Measurements from ENCODE around the gene MAD2L1BP.
"Not testable (repeated sequence)": the region's sequence is repeated elsewhere in the genome, so short reads cannot be mapped to it uniquely, and the experiment has no call there.

The MAD2L1BP gene

DNA sequence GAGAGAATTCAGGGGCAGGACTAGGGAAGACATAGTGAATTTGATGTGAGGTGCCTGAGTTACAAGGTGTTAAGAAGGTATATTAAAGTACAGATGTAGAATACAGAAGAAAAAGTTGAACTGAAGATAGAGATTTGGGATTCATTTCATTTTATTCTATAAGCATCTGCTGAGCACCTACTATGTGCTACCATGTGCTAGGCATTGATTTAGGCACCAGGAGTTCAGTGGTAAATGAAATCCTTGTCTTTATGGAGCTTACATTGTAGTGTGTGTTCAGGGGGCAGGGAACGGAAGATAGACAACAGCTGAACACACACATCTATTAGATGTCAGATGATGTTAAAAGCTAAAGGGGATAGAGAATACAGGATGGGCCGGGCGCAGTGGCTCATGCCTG, 12.0 kb downstream of the MAD2L1BP start:
- no peak for FAIRE-seq
- no peak for DNase-seq (ENCODE audit: insufficient read length)
- TF ChIP-seq POLR2AphosphoS5 (IDR thresholded peaks at IDR 0.05; ENCODE audit: low read depth, low read length), result no peak
- TF ChIP-seq POLR2A (IDR thresholded peaks at IDR 0.05; ENCODE audit: low read depth, low read length), result no peak
- TF ChIP-seq TAF1 (IDR thresholded peaks at IDR 0.05; ENCODE audit: borderline replicate concordance, low read depth, low read length), result no peak

DNA sequence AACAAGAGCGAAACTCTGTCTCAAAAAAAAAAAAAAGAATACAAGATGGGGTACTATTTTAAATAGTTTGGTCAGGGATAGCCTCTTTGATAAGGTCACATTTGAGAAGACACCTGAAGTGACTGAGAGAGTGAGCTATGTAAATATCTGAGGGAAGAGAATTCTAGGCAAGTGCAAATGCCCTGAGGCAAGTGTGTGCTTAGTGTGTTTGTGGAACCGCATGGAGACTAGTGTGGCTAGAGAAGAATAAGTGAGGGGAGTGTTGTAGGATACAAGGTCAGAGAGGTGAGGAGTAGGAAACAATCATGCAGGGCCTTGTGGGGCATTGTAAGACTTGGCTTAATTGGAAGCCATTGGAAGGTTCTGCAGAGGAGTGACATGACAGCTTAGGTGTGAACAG, 12.6 kb downstream of the MAD2L1BP start:
- no peak for FAIRE-seq

DNA sequence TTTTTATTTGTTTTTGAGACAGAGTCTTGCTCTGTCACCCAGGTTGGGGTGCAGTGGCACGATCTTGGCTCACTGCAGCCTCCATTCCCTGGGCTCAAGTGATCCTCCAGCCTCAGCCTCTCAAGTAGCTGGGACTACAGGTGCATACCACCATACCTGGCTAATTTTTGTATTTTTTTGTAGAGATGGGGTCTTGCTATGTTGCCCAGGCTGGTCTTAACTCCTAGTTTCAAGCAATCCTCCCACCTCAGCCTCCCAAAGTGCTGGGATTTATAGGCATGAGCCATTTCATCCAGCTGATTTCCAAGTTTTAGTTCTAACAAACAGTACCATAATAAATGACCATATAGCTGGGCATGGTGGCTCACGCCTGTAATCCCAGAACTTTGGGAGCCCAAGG, 17.2 kb downstream of the MAD2L1BP start:
- not testable (repeated sequence) for DNase-seq (ENCODE audit: insufficient read length); FAIRE-seq

More for the DNA sequence above, 12.6 kb downstream of the MAD2L1BP start:
- TF ChIP-seq TAF1 (IDR thresholded peaks at IDR 0.05; ENCODE audit: borderline replicate concordance, low read depth, low read length), result no peak
- no peak for TF ChIP-seq POLR2A (IDR thresholded peaks at IDR 0.05; ENCODE audit: low read depth, low read length)
- no peak for DNase-seq (ENCODE audit: insufficient read length)

DNA sequence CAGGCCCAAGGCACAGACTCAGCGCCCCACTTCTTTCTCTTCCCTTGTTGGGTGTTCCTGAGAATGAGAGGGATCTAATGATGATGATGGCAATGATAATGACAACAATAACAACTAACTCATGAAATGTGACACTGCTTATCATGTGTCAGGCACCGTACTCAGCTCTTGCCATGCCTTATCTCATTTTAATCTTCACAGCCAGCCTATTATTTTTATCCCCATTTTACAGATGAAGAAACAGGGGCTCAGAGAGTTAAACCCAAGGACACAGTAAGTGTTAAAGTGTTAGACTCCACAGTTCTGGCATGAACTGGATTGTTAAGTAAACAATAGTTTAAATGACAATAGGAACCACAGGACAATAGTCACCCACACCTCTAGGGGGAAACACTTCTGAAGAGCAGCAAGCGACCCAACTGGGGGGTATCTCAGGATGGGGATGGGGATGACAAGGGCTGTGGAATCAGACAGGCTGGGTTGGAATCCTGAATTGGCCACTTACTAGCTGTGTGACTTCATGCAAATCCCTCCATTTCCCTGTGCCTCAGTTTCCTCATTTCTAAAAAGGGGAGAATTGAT, 21.7 kb downstream of the MAD2L1BP start:
- DNase-seq (ENCODE audit: insufficient read length) (no peak), FAIRE-seq (no peak)
- TF ChIP-seq POLR2AphosphoS5 (IDR thresholded peaks at IDR 0.05; ENCODE audit: low read depth, low read length), result no peak
- TF ChIP-seq POLR2A (IDR thresholded peaks at IDR 0.05; ENCODE audit: low read depth, low read length), result no peak
- no peak for TF ChIP-seq TAF1 (IDR thresholded peaks at IDR 0.05; ENCODE audit: borderline replicate concordance, low read depth, low read length)

DNA sequence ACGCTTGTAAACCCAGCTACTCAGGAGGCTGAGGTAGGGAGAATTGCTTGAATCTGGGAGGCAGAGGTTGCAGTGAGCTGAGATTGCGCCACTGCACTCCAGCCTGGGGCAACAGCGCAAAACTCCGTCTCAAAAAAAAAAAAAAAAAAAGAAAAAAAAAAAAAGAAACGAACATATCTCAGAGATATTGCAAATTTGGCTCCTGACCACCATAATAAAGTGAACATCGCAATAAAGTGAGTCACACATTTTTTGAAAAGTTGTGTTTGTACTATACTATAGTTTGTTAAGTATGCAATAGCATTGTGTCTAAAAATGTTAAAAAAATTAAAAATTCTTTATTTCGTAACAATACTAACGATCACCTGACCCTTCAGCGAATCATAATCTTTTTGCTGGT, 22.5 kb downstream of the MAD2L1BP start:
- FAIRE-seq, result no peak
- TF ChIP-seq POLR2AphosphoS5 (IDR thresholded peaks at IDR 0.05; ENCODE audit: low read depth, low read length), result no peak
- no peak for TF ChIP-seq TAF1 (IDR thresholded peaks at IDR 0.05; ENCODE audit: borderline replicate concordance, low read depth, low read length)
- no peak for TF ChIP-seq POLR2A (IDR thresholded peaks at IDR 0.05; ENCODE audit: low read depth, low read length)

DNA sequence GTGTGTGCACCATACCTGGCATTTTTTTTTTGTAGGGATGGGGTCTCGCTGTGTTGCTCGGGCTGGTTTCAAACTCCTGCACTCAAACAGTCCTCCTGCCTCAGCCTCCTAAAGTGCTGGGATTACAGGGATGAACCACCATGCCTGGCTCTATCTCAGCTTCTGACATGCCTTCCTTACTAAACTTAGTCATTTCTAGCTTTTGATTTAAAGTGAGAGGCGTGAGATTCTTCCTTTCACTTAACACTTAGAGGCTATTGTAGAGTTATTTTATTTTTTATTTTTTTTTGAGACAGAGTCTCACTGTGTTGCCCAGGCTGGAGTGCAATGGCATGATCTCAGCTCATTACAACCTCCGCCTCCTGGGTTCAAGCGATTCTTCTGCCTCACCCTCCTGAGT, 27.3 kb downstream of the MAD2L1BP start:
- DNase-seq (ENCODE audit: insufficient read length); FAIRE-seq: not testable (repeated sequence)

More for the DNA sequence above, 22.5 kb downstream of the MAD2L1BP start:
- DNase-seq (ENCODE audit: insufficient read length), result no peak

DNA sequence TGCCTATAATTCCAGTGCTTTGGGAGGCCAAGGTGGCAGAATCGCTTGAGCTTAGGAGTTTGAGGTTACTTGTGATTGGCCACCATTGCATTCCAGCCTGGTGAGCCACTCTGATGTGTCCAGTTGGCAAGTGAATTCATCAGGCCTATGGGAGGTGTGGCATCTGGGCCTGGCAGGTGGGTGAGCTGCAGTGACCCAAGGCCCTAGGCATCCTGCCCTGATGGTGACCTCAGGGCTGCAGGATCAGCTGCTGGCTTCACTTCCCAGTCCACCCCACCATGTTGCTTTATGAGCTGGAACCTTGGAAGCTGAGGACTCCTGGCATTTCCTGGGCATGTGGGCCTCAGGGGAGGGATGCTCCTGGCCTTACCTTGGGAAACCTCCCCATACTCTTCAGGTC, 29.7 kb downstream of the MAD2L1BP start:
- DNase-seq (ENCODE audit: insufficient read length) (no peak), FAIRE-seq (no peak)
- TF ChIP-seq POLR2AphosphoS5 (IDR thresholded peaks at IDR 0.05; ENCODE audit: low read depth, low read length) (no peak), POLR2A (IDR thresholded peaks at IDR 0.05; ENCODE audit: low read depth, low read length) (no peak), TAF1 (IDR thresholded peaks at IDR 0.05; ENCODE audit: borderline replicate concordance, low read depth, low read length) (no peak)

DNA sequence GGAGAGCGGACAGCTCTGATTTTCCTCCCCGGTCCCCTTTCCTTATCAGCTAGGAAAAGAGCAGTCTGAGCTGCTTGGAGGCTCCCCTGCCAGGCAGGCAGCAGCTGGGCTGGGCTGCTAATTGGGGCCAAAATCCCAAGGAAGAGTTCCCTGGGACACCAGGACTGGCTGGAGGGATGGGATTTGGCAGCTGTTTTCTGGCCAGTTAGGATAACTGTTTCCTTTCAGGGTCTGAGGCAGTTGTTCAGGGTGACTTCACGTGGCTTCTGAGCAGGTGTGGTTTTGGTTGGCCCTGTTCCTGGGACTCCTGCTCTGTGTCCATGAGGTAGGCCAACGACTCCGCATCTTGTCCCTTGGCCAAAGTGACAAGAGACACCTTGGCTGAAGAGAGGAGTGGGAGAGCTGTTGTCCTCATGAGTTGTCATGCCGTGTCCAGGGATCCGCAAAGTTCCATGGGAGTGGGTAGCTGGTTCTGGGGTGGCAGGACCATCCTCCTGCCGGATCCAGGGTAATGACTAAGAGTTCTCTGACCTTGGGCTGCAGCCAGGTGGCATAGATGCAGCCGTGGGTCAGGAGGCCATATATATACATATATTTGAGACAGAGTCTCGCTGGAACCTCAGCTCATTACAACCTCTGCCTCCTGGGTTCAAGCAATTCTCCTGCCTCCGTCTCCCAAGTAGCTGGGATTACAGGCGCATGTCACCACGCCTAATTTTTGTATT, 30.7 kb downstream of the MAD2L1BP start:
- TF ChIP-seq POLR2AphosphoS5 (IDR thresholded peaks at IDR 0.05; ENCODE audit: low read depth, low read length) (no peak), POLR2A (IDR thresholded peaks at IDR 0.05; ENCODE audit: low read depth, low read length) (no peak), TAF1 (IDR thresholded peaks at IDR 0.05; ENCODE audit: borderline replicate concordance, low read depth, low read length) (no peak)
- FAIRE-seq (no peak), DNase-seq (ENCODE audit: insufficient read length) (no peak)

DNA sequence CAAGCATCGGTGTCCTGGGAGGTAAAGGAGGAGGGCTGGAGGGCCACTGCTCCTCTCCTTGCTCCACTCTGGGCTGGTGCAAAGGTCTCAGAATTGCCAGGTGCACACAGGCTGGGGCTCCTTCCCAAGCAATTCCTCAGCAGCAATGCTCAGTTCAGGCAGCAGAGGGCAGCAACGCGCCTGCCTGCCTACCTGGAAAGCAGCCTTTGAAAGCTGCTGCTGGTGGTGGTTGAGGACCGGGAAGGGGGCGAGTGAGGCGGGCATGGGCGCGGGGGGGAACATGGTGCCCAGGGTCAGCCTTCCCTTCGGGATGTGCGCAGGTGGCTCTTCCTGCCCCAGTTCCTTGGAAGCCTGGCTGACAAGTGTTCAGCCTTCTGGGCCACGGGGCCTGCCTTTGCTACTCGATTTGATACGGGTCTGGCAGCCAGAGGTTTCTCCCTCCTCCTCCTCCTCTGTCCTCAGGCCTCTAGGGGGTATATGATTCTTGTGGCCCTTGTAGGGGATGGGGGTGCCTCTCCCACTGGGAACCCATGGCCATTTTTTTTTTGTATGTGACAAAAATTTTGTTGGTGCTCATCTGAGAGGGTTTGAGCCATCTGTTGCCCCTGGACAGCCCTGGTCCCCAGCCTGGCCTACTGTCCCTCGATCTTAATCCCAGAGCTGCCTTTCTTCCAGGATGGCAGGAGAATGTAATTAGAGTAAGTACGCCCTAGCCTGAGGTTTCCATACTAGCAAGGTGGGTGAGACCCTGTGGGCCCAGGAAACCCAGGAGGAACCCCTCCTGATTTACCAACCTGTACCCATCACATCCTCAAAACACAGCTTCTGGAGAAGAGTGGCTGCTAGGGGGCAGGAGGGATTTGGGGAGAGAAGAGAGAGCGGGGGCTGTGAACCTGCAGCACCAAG, 31.9 kb downstream of the MAD2L1BP start:
- 0 out of 2 replicates have a peak, but pooled peaks have one; percentile 42 for TF ChIP-seq POLR2A (IDR thresholded peaks at IDR 0.05; ENCODE audit: low read depth, low read length)
- TF ChIP-seq POLR2AphosphoS5 (IDR thresholded peaks at IDR 0.05; ENCODE audit: low read depth, low read length), result peak; percentile 55; the same call in 1 of the 2 replicates
- no peak for TF ChIP-seq TAF1 (IDR thresholded peaks at IDR 0.05; ENCODE audit: borderline replicate concordance, low read depth, low read length)
- peak; percentile 96 for FAIRE-seq
- DNase-seq (ENCODE audit: insufficient read length), result peak; percentile 74

DNA sequence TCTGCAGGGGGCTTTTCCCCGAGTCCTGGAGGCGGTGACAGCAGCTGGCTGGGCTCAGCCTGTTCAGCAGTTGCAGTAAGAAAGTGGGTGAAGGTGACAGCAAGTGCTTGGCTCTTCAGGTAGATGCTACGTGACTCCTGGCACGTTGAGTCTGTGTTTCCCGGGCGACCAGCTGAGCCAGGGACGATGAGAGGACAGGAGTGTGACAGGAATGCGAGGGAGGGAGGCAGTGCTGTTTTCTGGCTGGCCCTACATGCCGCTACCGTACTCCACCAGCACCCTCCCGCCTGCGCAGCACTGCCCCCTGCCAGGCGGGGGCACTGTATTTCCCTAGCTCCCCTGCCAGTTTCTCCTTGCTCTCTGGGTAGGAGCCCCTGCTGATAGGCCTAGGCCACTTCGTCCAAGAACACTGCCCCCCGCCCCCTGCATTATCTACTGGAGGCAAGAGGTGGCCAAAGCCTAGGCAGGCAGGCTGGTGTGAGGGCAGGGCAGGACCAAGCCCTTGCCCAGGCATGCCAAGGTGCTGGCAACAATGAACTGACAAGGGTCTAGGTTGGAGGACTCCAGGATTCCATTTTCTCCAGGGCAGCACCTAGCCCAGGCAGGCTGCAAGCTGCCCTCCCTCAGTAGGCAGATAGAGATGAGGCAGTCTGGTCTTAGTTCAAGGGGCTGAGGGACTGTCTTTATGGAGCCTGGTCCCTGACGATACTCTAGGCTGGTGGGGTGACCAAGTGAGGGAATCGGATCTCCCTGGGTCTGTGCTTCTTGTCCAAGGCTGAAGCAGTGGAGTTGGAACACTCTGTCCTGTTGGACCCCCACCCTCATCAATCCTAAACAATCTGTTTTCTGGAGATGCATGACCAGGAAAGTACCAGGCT, 32.8 kb downstream of the MAD2L1BP start:
- peak; percentile 90 for FAIRE-seq
- DNase-seq (ENCODE audit: insufficient read length), result peak; percentile 63
- TF ChIP-seq POLR2AphosphoS5 (IDR thresholded peaks at IDR 0.05; ENCODE audit: low read depth, low read length) (peak; percentile 38; the same call in 1 of the 2 replicates), TAF1 (IDR thresholded peaks at IDR 0.05; ENCODE audit: borderline replicate concordance, low read depth, low read length) (no peak), POLR2A (IDR thresholded peaks at IDR 0.05; ENCODE audit: low read depth, low read length) (peak; percentile 38; the same call in 1 of the 2 replicates)

All from GM12892 (cell line).